ENCODE results near the gene RASSF3.
"Not testable (repeated sequence)": the region's sequence is repeated elsewhere in the genome, so short reads cannot be mapped to it uniquely, and the experiment has no call there.

RASSF3 gene

GRCh38 chr12:64610079-64610659, at the start of gene RASSF3:
TSS of gene RASSF3 (plus strand) at chr12:64610495. CDS start at chr12:64610633, 138 bp downstream.
- peak; percentile 60 to 90 for DNase-seq

- DNase-seq: no peak
These were observed 48.8 kb upstream of the RASSF3 start for GRCh38 chr12:64561302-64562136.

- no peak for DNase-seq
These were observed 44.2 kb upstream of the RASSF3 start for GRCh38 chr12:64566122-64566521.

- no peak for DNase-seq
These were observed 43.3 kb upstream of the RASSF3 start for GRCh38 chr12:64566831-64567517.

- no peak for DNase-seq
These were observed 42.7 kb upstream of the RASSF3 start for GRCh38 chr12:64567570-64567969.

- no peak for DNase-seq
These were observed 42.0 kb upstream of the RASSF3 start for GRCh38 chr12:64568298-64568697.

GRCh38 chr12:64569923-64570691, 40.2 kb upstream of the RASSF3 start:
- no peak for DNase-seq

GRCh38 chr12:64571411-64571810, 38.9 kb upstream of the RASSF3 start:
- no peak for DNase-seq

- no peak for DNase-seq
These were observed 38.1 kb upstream of the RASSF3 start for GRCh38 chr12:64572241-64572640.

- DNase-seq: no peak
These were observed 35.5 kb upstream of the RASSF3 start for GRCh38 chr12:64574837-64575236.

GRCh38 chr12:64577046-64577445, 33.2 kb upstream of the RASSF3 start:
- no peak for DNase-seq

- no peak for DNase-seq
These were observed 31.7 kb upstream of the RASSF3 start for GRCh38 chr12:64578566-64578965.

- DNase-seq: no peak
These were observed 29.6 kb upstream of the RASSF3 start for GRCh38 chr12:64580681-64581080.

- no peak for DNase-seq
These were observed 28.2 kb upstream of the RASSF3 start for GRCh38 chr12:64582114-64582513.

GRCh38 chr12:64582862-64583261, 27.4 kb upstream of the RASSF3 start:
- DNase-seq: no peak

GRCh38 chr12:64583395-64583770, 26.9 kb upstream of the RASSF3 start:
- DNase-seq: not testable (repeated sequence)

- DNase-seq: no peak
These were observed 26.4 kb upstream of the RASSF3 start for GRCh38 chr12:64583771-64584421.

GRCh38 chr12:64585104-64585503, 25.2 kb upstream of the RASSF3 start:
- DNase-seq: no peak

- no peak for DNase-seq
These were observed 22.8 kb upstream of the RASSF3 start for GRCh38 chr12:64587447-64587846.

- no peak for DNase-seq
These were observed 20.1 kb upstream of the RASSF3 start for GRCh38 chr12:64590183-64590582.

GRCh38 chr12:64595863-64596793, 14.2 kb upstream of the RASSF3 start:
- no peak for DNase-seq

Measured in SHP77 (cell line).